IMR-90 (cell line): Measurements from ENCODE around the gene LRP1B. TPM values are rescaled to one million over a fixed set of nuclear protein-coding genes. Genes with fewer than 3 reads are reported as not detected.

Experiments
- ATAC-seq: fragments of 200-7000 bp; cut with Tn5 transposase; 2 replicates; pipeline ENCODE4 v1.9.1; 2020; ENCODE audit warnings: low read depth, mild to moderate bottlenecking, moderate library complexity
- BruUV-seq: library from RNA; stranded (reverse); fragments of 400-500 nt; replicated peaks from 2 replicates; lab custom pipeline; 2021; lab: Mats Ljungman, UMichigan
- CTCF ChIA-PET: fragments of 300-600 bp; formaldehyde crosslinking; extraction: SDS; loops from one replicate; lab custom pipeline; 2021; ENCODE audit warnings: antibody characterized with exemption; lab: Yijun Ruan, JAX
- POLR2A ChIA-PET: fragments of 300-600 bp; sonication (Branson Sonifier 250); formaldehyde crosslinking; loops from one replicate; lab custom pipeline; 2022; ENCODE audit warnings: antibody characterized with exemption; ENCODE audit not compliant: unreplicated experiment; lab: Charles Lee
- DNase-seq: peaks from one replicate; pipeline ENCODE4 v3.0.0; 2013
- H2AFZ ChIP-seq: replicated peaks from 2 replicates; pipeline ENCODE3; 2013; ENCODE audit warnings: low read length, mild to moderate bottlenecking; ENCODE audit not compliant: poor library complexity
- H2AK5ac ChIP-seq: 2 replicates; pipeline ENCODE4 v1.6.1; 2013; ENCODE audit warnings: low read depth, low read length, inconsistent platforms
- H2AK9ac ChIP-seq: replicated peaks from 2 replicates; pipeline ENCODE3; 2013; ENCODE audit warnings: mild to moderate bottlenecking, low read depth, low read length, moderate library complexity; ENCODE audit not compliant: poor library complexity
- H2BK120ac ChIP-seq: 2 replicates; pipeline ENCODE4 v1.6.1; 2013; ENCODE audit warnings: low read depth, low read length, inconsistent platforms
- H2BK15ac ChIP-seq: 3 replicates; pipeline ENCODE4 v1.6.1; 2013; ENCODE audit warnings: low read depth, low read length, inconsistent platforms
- H2BK20ac ChIP-seq: 2 replicates; pipeline ENCODE4 v1.6.1; 2013; ENCODE audit warnings: low read depth, mild to moderate bottlenecking, inconsistent platforms, low read length, moderate library complexity
- H2BK5ac ChIP-seq: 2 replicates; pipeline ENCODE4 v1.6.1; 2013; ENCODE audit warnings: mild to moderate bottlenecking, low read depth, low read length, inconsistent platforms; ENCODE audit not compliant: poor library complexity, severe bottlenecking
- H3K14ac ChIP-seq: replicated peaks from 2 replicates; pipeline ENCODE4 v1.6.1; 2013; ENCODE audit warnings: low read depth, low read length, inconsistent platforms
- H3K18ac ChIP-seq: 2 replicates; pipeline ENCODE4 v1.6.1; 2013; ENCODE audit warnings: low read depth, low read length, control low read depth
- H3K23ac ChIP-seq: 2 replicates; pipeline ENCODE4 v1.6.1; 2013; ENCODE audit warnings: low read depth, low read length, inconsistent platforms
- H3K27ac ChIP-seq: 2 replicates; pipeline ENCODE4 v1.5.1; 2013; ENCODE audit warnings: mild to moderate bottlenecking, control low read depth, low read length; ENCODE audit not compliant: insufficient read depth
- H3K27me3 ChIP-seq: 2 replicates; pipeline ENCODE4 v1.6.1; 2013; ENCODE audit warnings: low read length; ENCODE audit not compliant: control insufficient read depth, insufficient read depth
- H3K36me3 ChIP-seq: 2 replicates; pipeline ENCODE4 v1.6.1; 2013; ENCODE audit warnings: low read length, mixed read lengths; ENCODE audit not compliant: control insufficient read depth, insufficient read depth
- H3K4ac ChIP-seq: 2 replicates; pipeline ENCODE4 v1.6.1; 2013; ENCODE audit warnings: low read depth, low read length, inconsistent platforms
- H3K4me1 ChIP-seq: 2 replicates; pipeline ENCODE4 v1.6.1; 2013; ENCODE audit warnings: low read length, mixed read lengths; ENCODE audit not compliant: control insufficient read depth, insufficient read depth
- H3K4me2 ChIP-seq: 2 replicates; pipeline ENCODE4 v1.6.1; 2013; ENCODE audit warnings: low read depth, mild to moderate bottlenecking, control low read depth, low read length, moderate library complexity
- H3K4me3 ChIP-seq: 2 replicates; pipeline ENCODE4 v1.5.1; 2013; ENCODE audit warnings: low read depth, mild to moderate bottlenecking, control low read depth, low read length, moderate library complexity; ENCODE audit not compliant: insufficient read depth
- H3K56ac ChIP-seq: 2 replicates; pipeline ENCODE4 v1.6.1; 2013; ENCODE audit warnings: low read length, inconsistent platforms; ENCODE audit not compliant: insufficient read depth; ENCODE audit errors: extremely low read depth
- H3K79me1 ChIP-seq, 2 experiments: 2 replicates each; pipeline ENCODE4 v1.6.1; 2013; ENCODE audit warnings: low read length in 2 of 2, inconsistent platforms in 1 of 2, low read depth in 1 of 2
- H3K9ac ChIP-seq: 2 replicates; pipeline ENCODE4 v1.6.1; 2013; ENCODE audit warnings: low read depth, low read length, control low read depth
- H3K9me1 ChIP-seq: 2 replicates; pipeline ENCODE4 v1.6.1; 2013; ENCODE audit warnings: low read length, inconsistent platforms; ENCODE audit not compliant: insufficient read depth
- H3K9me3 ChIP-seq: 2 replicates; pipeline ENCODE4 v1.6.1; 2013; ENCODE audit warnings: low read length; ENCODE audit not compliant: control insufficient read depth, insufficient read depth
- H4K20me1 ChIP-seq: 2 replicates; pipeline ENCODE4 v1.6.1; 2013; ENCODE audit warnings: low read length, inconsistent platforms; ENCODE audit not compliant: insufficient read depth
- H4K5ac ChIP-seq: 2 replicates; pipeline ENCODE4 v1.6.1; 2013; ENCODE audit warnings: mild to moderate bottlenecking, low read depth, low read length, control low read depth
- H4K8ac ChIP-seq, 2 experiments: 2 replicates each; pipeline ENCODE4 v1.6.1; 2013; ENCODE audit warnings: low read depth in 2 of 2, low read length in 2 of 2, control low read depth in 1 of 2, inconsistent platforms in 1 of 2
- H4K91ac ChIP-seq: 2 replicates; pipeline ENCODE4 v1.6.1; 2013; ENCODE audit warnings: low read depth, low read length, inconsistent platforms; ENCODE audit not compliant: insufficient read depth
- BHLHE40 ChIP-seq: fragments of 150-350 bp; IDR thresholded peaks from 2 replicates; pipeline ENCODE4 v1.6.1; 2016; ENCODE audit warnings: mild to moderate bottlenecking, low read depth, low read length
- ELK1 ChIP-seq: fragments of 150-350 bp; IDR thresholded peaks from 2 replicates; pipeline ENCODE4 v1.6.1; 2016; ENCODE audit warnings: low read depth, mild to moderate bottlenecking, low read length, moderate library complexity, borderline replicate concordance
- FOS ChIP-seq: fragments of 150-350 bp; IDR thresholded peaks from 2 replicates; pipeline ENCODE4 v1.6.1; 2016; ENCODE audit warnings: low read depth, low read length
- MXI1 ChIP-seq: IDR thresholded peaks from 2 replicates; pipeline ENCODE4 v1.6.1; 2012; ENCODE audit warnings: low read depth, mild to moderate bottlenecking, low read length, moderate library complexity, borderline replicate concordance
- POLR2A ChIP-seq: IDR thresholded peaks from 2 replicates; pipeline ENCODE4 v1.6.1; 2012; ENCODE audit warnings: mild to moderate bottlenecking, low read depth, low read length
- RCOR1 ChIP-seq: IDR thresholded peaks from 2 replicates; pipeline ENCODE4 v1.6.1; 2012; ENCODE audit warnings: mild to moderate bottlenecking, low read length, improper control_type of control experiment; ENCODE audit not compliant: insufficient replicate concordance
- USF2 ChIP-seq: fragments of 150-350 bp; IDR thresholded peaks from 2 replicates; pipeline ENCODE4 v1.6.1; 2017; ENCODE audit warnings: mild to moderate bottlenecking, antibody characterized with exemption, low read length, low read depth
- WGBS, 2 experiments: methylation state at CpG; one replicate each; pipeline versions ENCODE4 v1.1.5 to v1.1.7; 2013; ENCODE audit warnings: missing lambda C conversion rate in 2 of 2; ENCODE audit not compliant: insufficient read length in 1 of 2; ENCODE audit errors: extremely low coverage in 2 of 2; 5-methylcytosine and 5-hydroxymethylcytosine counted together
- dilution Hi-C: fragments of 300-500 bp; cut with HindIII; formaldehyde crosslinking; loops from one replicate; pipeline ENCODE4 v1.14.3; 2018; ENCODE audit warnings: low sequenced_read_pairs; ENCODE audit not compliant: unreplicated experiment
- in situ Hi-C: fragments of 300-500 bp; cut with MboI; formaldehyde crosslinking; loops from 3 replicates; pipeline ENCODE4 v1.14.3; 2019; ENCODE audit warnings: low sequenced_read_pairs, inconsistent platforms, mixed read lengths
- intact Hi-C: fragments of 100-400 bp; cut with micrococcal nuclease; formaldehyde crosslinking; loops from 2 replicates; pipeline ENCODE4 v1.10.0; 2022
- polyA plus RNA-seq, 3 experiments: library from polyadenylated mRNA; depleted of rRNA; stranded (reverse); fragments of >200 nt; gene quantifications; 2 replicates each; pipeline ENCODE4 v1.2.3, GENCODE V29; 2012; ENCODE audit warnings: low replicate concordance in 1 of 3
- total RNA-seq: library from RNA; depleted of rRNA; stranded (reverse); fragments of >200 nt; gene quantifications from 2 replicates; pipeline ENCODE4 v1.2.3, GENCODE V29; 2012

The LRP1B gene
- total and polyA plus RNA-seq, 2 of the 4 experiments (the other 2 are of a cell fraction): under 0.01 to 0.02 TPM

- H2AK5ac ChIP-seq: no peak overlapping the region
- no peaks in the 10 kb centered on the region for H3K9me1 ChIP-seq
- no peak overlapping the region for H4K5ac ChIP-seq
- H2BK15ac ChIP-seq: no peak overlapping the region
- dilution Hi-C loops: no loop called here
- H2BK5ac ChIP-seq: no peak overlapping the region
- no peak overlapping the region for H2BK120ac ChIP-seq
- no peaks in the 10 kb centered on the region for H4K20me1 ChIP-seq
- no peak overlapping the region for H4K91ac ChIP-seq
- no peak overlapping the region for H3K27ac ChIP-seq
- no CpG with 5 or more reads among the region's 3 CpGs for WGBS, 2 experiments
- H3K4me1 ChIP-seq: no peaks in the 10 kb centered on the region
- no peak overlapping the region for H3K18ac ChIP-seq
- no peaks in the 10 kb centered on the region for H3K27me3 ChIP-seq
- no peak overlapping the region for H3K4me2 ChIP-seq
- ChIA-PET CTCF (no interaction called here), POLR2A (no interaction called here)
- H2AFZ ChIP-seq: no peak overlapping the region
- no peak overlapping the region for H3K14ac ChIP-seq
- no peak overlapping the region for H3K56ac ChIP-seq
- no peak overlapping the region for H2AK9ac ChIP-seq
- TF ChIP-seq FOS (no peak), USF2 (no peak), BHLHE40 (no peak), RCOR1 (no peak), MXI1 (no peak), POLR2A (no peak), ELK1 (no peak)
- no peak overlapping the region for H4K8ac ChIP-seq
- H3K36me3 ChIP-seq: no peaks in the 10 kb centered on the region
- no peak overlapping the region for H3K9ac ChIP-seq
- no TSS peak for BruUV-seq
- H3K23ac ChIP-seq: no peak overlapping the region
- no peak overlapping the region for H2BK20ac ChIP-seq
- no peaks in the 10 kb centered on the region for H3K9me3 ChIP-seq
- no peak overlapping the region for H3K4me3 ChIP-seq
- ATAC-seq (no peak), DNase-seq (no peak)
- in situ Hi-C loops: no loop called here
- H3K79me1 ChIP-seq: no peaks in the 10 kb centered on the region
- H3K4ac ChIP-seq: no peak overlapping the region
- intact Hi-C loops: no loop called here
Measured at GRCh38 chr2:141703501-141703900, 427.3 kb downstream of the LRP1B start.
